Immature natural killer cell (primary cell): Measurements from ENCODE around the gene TENM3. TPM values are rescaled to one million over a fixed set of nuclear protein-coding genes. Genes with fewer than 3 reads are reported as not detected.

ENCODE experiments used
- DNase-seq, 3 donors: peaks; one replicate each; pipeline ENCODE4 v3.0.0; 2022; ENCODE audit warnings: mixed read lengths in 1 of 3
- H3K27ac Mint-ChIP-seq, 6 donors: one replicate each; pipeline ENCODE4 v1.8.0; 2020; ENCODE audit warnings: mixed read lengths in 6 of 6, mild to moderate bottlenecking in 5 of 6, inconsistent platforms in 4 of 6, moderate library complexity in 3 of 6
- H3K27me3 Mint-ChIP-seq, 3 donors: one replicate each; pipeline ENCODE4 v1.8.0; 2020 to 2021; ENCODE audit warnings: low read depth in 3 of 3, mild to moderate bottlenecking in 3 of 3, mixed read lengths in 3 of 3, moderate library complexity in 3 of 3, inconsistent platforms in 1 of 3
- H3K36me3 Mint-ChIP-seq, 3 donors: one replicate each; pipeline ENCODE4 v1.8.0; 2020; ENCODE audit warnings: mixed read lengths in 3 of 3, inconsistent platforms in 2 of 3, mild to moderate bottlenecking in 2 of 3
- H3K4me1 Mint-ChIP-seq, 2 donors: one replicate each; pipeline ENCODE4 v1.8.0; 2020; ENCODE audit warnings: inconsistent platforms in 2 of 2, mild to moderate bottlenecking in 2 of 2, mixed read lengths in 2 of 2, moderate library complexity in 1 of 2
- H3K4me3 Mint-ChIP-seq, 5 donors: one replicate each; pipeline ENCODE4 v1.8.0; 2020; ENCODE audit warnings: mild to moderate bottlenecking in 5 of 5, mixed read lengths in 5 of 5, inconsistent platforms in 3 of 5, moderate library complexity in 3 of 5
- H3K9me3 Mint-ChIP-seq, 6 donors: one replicate each; pipeline ENCODE4 v1.8.0; 2020; ENCODE audit warnings: mild to moderate bottlenecking in 6 of 6, mixed read lengths in 6 of 6, inconsistent platforms in 4 of 6, moderate library complexity in 3 of 6
- polyA plus RNA-seq, 3 donors: library from polyadenylated mRNA; unstranded; fragments of 300-500 nt; fragmentation: Illumina TruSeq; gene quantifications; one replicate each; pipeline ENCODE4 v1.2.3, GENCODE V29; 2021

TENM3 gene
- polyA plus RNA-seq, 3 donors from 2014 or later, result not detected

GRCh38 chr4:182683661-182684060, 440.5 kb downstream of the TENM3 start:
- Mint-ChIP-seq H3K4me1 (no peaks in the 10 kb centered on the region), H3K9me3 (peaks cover 0 to 2% (median 0%) of the 10 kb centered on the region in 6 donors), H3K27me3 (peaks cover 0 to 9% (median 9%) of the 10 kb centered on the region in 3 donors), H3K27ac (no peak overlapping the region), H3K4me3 (no peak overlapping the region), H3K36me3 (no peaks in the 10 kb centered on the region)
- DNase-seq, result no peak

- DNase-seq, result no peak
- no peak overlapping the region for H3K27ac Mint-ChIP-seq
- H3K36me3 Mint-ChIP-seq, result no peaks in the 10 kb centered on the region
- H3K27me3 Mint-ChIP-seq, result peaks cover 0 to 8% (median 8%) of the 10 kb centered on the region in 3 donors
- H3K4me1 Mint-ChIP-seq, result no peaks in the 10 kb centered on the region
- no peak overlapping the region for H3K4me3 Mint-ChIP-seq
- H3K9me3 Mint-ChIP-seq, result peaks cover 0 to 2% (median 0%) of the 10 kb centered on the region in 6 donors
These were observed 441.6 kb downstream of the TENM3 start for GRCh38 chr4:182684796-182685195.

- no peak for DNase-seq
- no peak overlapping the region for H3K27ac Mint-ChIP-seq
- peaks cover 0 to 2% (median 0%) of the 10 kb centered on the region in 6 donors for H3K9me3 Mint-ChIP-seq
- no peaks in the 10 kb centered on the region for H3K36me3 Mint-ChIP-seq
- H3K27me3 Mint-ChIP-seq, result peaks cover 3 to 6% (median 3%) of the 10 kb centered on the region in 3 donors
- no peaks in the 10 kb centered on the region for H3K4me1 Mint-ChIP-seq
- no peak overlapping the region for H3K4me3 Mint-ChIP-seq
These were observed 444.9 kb downstream of the TENM3 start for GRCh38 chr4:182688081-182688480.

GRCh38 chr4:182694551-182694950, 451.3 kb downstream of the TENM3 start:
- H3K27ac Mint-ChIP-seq, result no peak overlapping the region
- no peaks in the 10 kb centered on the region for H3K4me1 Mint-ChIP-seq
- H3K4me3 Mint-ChIP-seq, result no peak overlapping the region
- H3K27me3 Mint-ChIP-seq, result peaks cover 0 to 3% (median 3%) of the 10 kb centered on the region in 3 donors
- DNase-seq, result no peak
- H3K9me3 Mint-ChIP-seq, result no peaks in the 10 kb centered on the region
- H3K36me3 Mint-ChIP-seq, result no peaks in the 10 kb centered on the region

GRCh38 chr4:182695009-182695408, 451.8 kb downstream of the TENM3 start:
- Mint-ChIP-seq H3K4me3 (no peak overlapping the region), H3K4me1 (no peaks in the 10 kb centered on the region), H3K36me3 (no peaks in the 10 kb centered on the region), H3K9me3 (no peaks in the 10 kb centered on the region), H3K27ac (no peak overlapping the region), H3K27me3 (peaks cover 0 to 2% (median 1%) of the 10 kb centered on the region in 3 donors)
- no peak for DNase-seq

GRCh38 chr4:182695842-182696241, 452.6 kb downstream of the TENM3 start:
- no peaks in the 10 kb centered on the region for H3K36me3 Mint-ChIP-seq
- H3K27me3 Mint-ChIP-seq, result no peaks in the 10 kb centered on the region
- no peak overlapping the region for H3K27ac Mint-ChIP-seq
- no peak overlapping the region for H3K4me3 Mint-ChIP-seq
- H3K9me3 Mint-ChIP-seq, result no peaks in the 10 kb centered on the region
- no peak for DNase-seq
- no peaks in the 10 kb centered on the region for H3K4me1 Mint-ChIP-seq

GRCh38 chr4:182697094-182697493, 453.9 kb downstream of the TENM3 start:
- DNase-seq, result no peak
- Mint-ChIP-seq H3K27me3 (no peaks in the 10 kb centered on the region), H3K4me3 (no peak overlapping the region), H3K9me3 (no peaks in the 10 kb centered on the region), H3K36me3 (no peaks in the 10 kb centered on the region), H3K27ac (no peak overlapping the region), H3K4me1 (no peaks in the 10 kb centered on the region)

GRCh38 chr4:182698212-182698611, 455.0 kb downstream of the TENM3 start:
- no peaks in the 10 kb centered on the region for H3K36me3 Mint-ChIP-seq
- no peak overlapping the region for H3K27ac Mint-ChIP-seq
- H3K4me3 Mint-ChIP-seq, result no peak overlapping the region
- H3K4me1 Mint-ChIP-seq, result no peaks in the 10 kb centered on the region
- H3K27me3 Mint-ChIP-seq, result peaks cover 0 to 2% (median 1%) of the 10 kb centered on the region in 3 donors
- no peaks in the 10 kb centered on the region for H3K9me3 Mint-ChIP-seq
- DNase-seq, result no peak

GRCh38 chr4:182699201-182699600, 456.0 kb downstream of the TENM3 start:
- Mint-ChIP-seq H3K4me3 (no peak overlapping the region), H3K27me3 (peaks cover 0 to 2% (median 1%) of the 10 kb centered on the region in 3 donors), H3K4me1 (no peaks in the 10 kb centered on the region), H3K9me3 (no peaks in the 10 kb centered on the region), H3K36me3 (no peaks in the 10 kb centered on the region), H3K27ac (no peak overlapping the region)
- no peak for DNase-seq

- Mint-ChIP-seq H3K27me3 (peaks cover 0 to 2% (median 1%) of the 10 kb centered on the region in 3 donors), H3K4me1 (no peaks in the 10 kb centered on the region), H3K27ac (no peak overlapping the region), H3K4me3 (no peak overlapping the region), H3K9me3 (no peaks in the 10 kb centered on the region), H3K36me3 (no peaks in the 10 kb centered on the region)
- DNase-seq, result no peak
These were observed 456.6 kb downstream of the TENM3 start for GRCh38 chr4:182699795-182700194.

GRCh38 chr4:182700362-182701160, 457.4 kb downstream of the TENM3 start:
- no peaks in the 10 kb centered on the region for H3K9me3 Mint-ChIP-seq
- H3K27ac Mint-ChIP-seq, result peak overlapping the region in 1 of 6 donors; percentile 26
- no peak overlapping the region for H3K4me3 Mint-ChIP-seq
- DNase-seq, result no peak
- peaks cover 0 to 2% (median 1%) of the 10 kb centered on the region in 3 donors for H3K27me3 Mint-ChIP-seq
- no peaks in the 10 kb centered on the region for H3K36me3 Mint-ChIP-seq
- no peaks in the 10 kb centered on the region for H3K4me1 Mint-ChIP-seq

- Mint-ChIP-seq H3K36me3 (no peaks in the 10 kb centered on the region), H3K9me3 (no peaks in the 10 kb centered on the region), H3K27me3 (peaks cover 0 to 2% (median 1%) of the 10 kb centered on the region in 3 donors)
These were observed 460.9 kb downstream of the TENM3 start for GRCh38 chr4:182704077-182704476.

GRCh38 chr4:182704948-182705347, 461.7 kb downstream of the TENM3 start:
- Mint-ChIP-seq H3K4me1 (no peaks in the 10 kb centered on the region), H3K27ac (no peak overlapping the region), H3K9me3 (no peaks in the 10 kb centered on the region), H3K4me3 (no peak overlapping the region), H3K27me3 (peaks cover 0 to 2% (median 1%) of the 10 kb centered on the region in 3 donors), H3K36me3 (no peaks in the 10 kb centered on the region)
- DNase-seq, result no peak

More at GRCh38 chr4:182704077-182704476, 460.9 kb downstream of the TENM3 start:
- Mint-ChIP-seq H3K27ac (no peak overlapping the region), H3K4me3 (no peak overlapping the region), H3K4me1 (no peaks in the 10 kb centered on the region)
- no peak for DNase-seq

GRCh38 chr4:182705389-182705788, 462.2 kb downstream of the TENM3 start:
- H3K4me3 Mint-ChIP-seq, result no peak overlapping the region
- H3K27ac Mint-ChIP-seq, result no peak overlapping the region
- DNase-seq, result no peak
- no peaks in the 10 kb centered on the region for H3K9me3 Mint-ChIP-seq
- H3K4me1 Mint-ChIP-seq, result no peaks in the 10 kb centered on the region
- peaks cover 0 to 2% (median 1%) of the 10 kb centered on the region in 3 donors for H3K27me3 Mint-ChIP-seq
- H3K36me3 Mint-ChIP-seq, result no peaks in the 10 kb centered on the region

GRCh38 chr4:182711211-182711610, 468.0 kb downstream of the TENM3 start:
- Mint-ChIP-seq H3K36me3 (no peaks in the 10 kb centered on the region), H3K9me3 (peaks cover 0 to 1% (median 0%) of the 10 kb centered on the region in 6 donors), H3K4me1 (no peaks in the 10 kb centered on the region), H3K27me3 (peaks cover 0 to 2% (median 0%) of the 10 kb centered on the region in 3 donors), H3K27ac (no peak overlapping the region), H3K4me3 (no peak overlapping the region)
- DNase-seq, result no peak
